HG02571 (cell line): ENCODE data around the gene TMEM259.
A peak's percentile ranks its signal among the peaks of the same experiment; 100 is the strongest.

Experiments
- ATAC-seq: cut with Tn5 transposase; IDR thresholded peaks from one replicate; pipeline ENCODE4 v1.9.1; 2021; ENCODE audit warnings: mild to moderate bottlenecking, moderate library complexity; ENCODE audit not compliant: unreplicated experiment

TMEM259 gene

DNA sequence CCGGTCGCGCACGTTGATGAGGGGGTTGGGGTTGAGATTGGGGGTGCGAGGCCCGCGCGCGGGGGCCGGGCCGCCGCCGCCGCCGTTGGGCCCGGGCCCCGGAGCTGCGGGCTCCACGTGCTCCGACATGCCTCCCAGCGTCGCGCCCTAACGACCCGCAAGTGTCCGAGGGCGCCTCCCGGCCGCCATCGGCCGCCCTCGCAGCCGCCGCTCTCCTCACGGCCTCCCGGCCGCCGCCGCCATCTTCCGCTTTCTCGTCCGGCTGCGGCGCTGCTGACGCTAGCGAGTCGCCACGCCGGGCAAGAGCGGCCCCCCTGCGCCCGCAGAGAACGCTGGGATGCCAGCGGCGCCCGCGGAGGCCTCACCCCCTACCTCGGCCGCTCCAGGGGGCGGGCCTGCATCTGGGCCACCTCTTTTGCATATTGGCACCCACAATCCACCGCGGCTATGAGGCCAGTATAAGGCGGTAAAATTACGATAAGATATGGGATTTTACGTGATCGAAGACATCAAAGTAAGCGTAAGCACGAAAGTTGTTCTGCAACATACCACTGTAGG, at the start of gene TMEM259:
Gene TMEM259, minus strand, starts transcription at position 256 of the 558 bp plus-strand sequence. Its CDS starts 127 bp downstream, at position 129.
- ATAC-seq = peak; percentile 70

DNA sequence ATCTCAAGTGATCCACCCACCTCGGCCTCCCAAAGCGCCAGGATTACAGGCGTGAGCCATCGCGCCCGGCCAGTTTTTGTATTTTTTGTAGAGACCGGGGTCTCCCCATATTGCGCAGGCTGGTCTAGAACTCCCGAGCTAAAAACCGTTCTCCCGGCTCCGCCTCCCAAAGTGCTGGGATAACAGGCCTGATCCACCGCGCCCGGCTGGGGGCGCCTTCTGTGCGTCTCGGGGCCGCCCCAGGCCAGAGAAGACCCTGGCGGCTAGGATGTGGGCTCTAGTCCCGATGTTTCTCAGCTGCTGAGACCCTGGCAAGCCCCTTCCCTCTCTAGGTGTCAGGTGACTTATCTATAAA, 49.6 kb upstream of the TMEM259 start:
- no peak for ATAC-seq

DNA sequence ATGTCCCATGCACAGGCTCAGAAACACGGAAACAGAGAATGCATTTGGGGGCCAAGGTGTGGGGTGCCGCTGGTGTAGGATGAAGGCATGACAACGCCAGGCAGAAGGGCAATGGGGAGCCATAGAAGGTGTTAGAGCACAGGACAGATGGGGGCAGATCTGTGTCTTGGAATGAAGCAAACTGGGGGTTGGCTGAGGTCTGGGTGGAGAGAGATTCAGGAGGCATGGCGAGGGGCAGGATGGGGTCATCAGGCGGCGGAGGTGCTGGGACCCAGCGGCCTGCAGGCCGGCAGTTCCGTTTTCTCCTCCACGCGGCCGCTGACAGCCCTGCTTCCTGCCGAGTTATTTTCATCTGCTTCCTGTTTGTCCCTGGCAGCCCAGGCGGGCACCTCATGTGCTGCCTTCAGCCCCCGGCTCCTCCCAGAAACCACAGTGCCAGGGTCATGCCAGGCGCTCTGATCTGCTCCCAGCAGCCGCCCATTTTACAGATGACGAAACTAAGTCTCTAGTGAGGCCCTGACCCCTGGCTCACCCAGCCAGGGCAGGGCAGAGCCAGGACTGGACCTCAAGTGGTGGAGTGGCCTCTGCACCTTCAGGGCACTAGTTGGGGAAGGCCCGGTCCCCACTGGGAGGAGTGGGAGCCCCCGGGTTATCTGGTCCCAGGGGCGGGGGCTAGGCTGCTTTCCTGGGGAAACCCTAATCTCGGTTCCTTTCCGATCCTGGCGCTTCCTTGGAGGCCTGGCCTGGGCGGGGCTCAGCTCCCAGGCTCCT, 48.3 kb upstream of the TMEM259 start:
- ATAC-seq = no peak

DNA sequence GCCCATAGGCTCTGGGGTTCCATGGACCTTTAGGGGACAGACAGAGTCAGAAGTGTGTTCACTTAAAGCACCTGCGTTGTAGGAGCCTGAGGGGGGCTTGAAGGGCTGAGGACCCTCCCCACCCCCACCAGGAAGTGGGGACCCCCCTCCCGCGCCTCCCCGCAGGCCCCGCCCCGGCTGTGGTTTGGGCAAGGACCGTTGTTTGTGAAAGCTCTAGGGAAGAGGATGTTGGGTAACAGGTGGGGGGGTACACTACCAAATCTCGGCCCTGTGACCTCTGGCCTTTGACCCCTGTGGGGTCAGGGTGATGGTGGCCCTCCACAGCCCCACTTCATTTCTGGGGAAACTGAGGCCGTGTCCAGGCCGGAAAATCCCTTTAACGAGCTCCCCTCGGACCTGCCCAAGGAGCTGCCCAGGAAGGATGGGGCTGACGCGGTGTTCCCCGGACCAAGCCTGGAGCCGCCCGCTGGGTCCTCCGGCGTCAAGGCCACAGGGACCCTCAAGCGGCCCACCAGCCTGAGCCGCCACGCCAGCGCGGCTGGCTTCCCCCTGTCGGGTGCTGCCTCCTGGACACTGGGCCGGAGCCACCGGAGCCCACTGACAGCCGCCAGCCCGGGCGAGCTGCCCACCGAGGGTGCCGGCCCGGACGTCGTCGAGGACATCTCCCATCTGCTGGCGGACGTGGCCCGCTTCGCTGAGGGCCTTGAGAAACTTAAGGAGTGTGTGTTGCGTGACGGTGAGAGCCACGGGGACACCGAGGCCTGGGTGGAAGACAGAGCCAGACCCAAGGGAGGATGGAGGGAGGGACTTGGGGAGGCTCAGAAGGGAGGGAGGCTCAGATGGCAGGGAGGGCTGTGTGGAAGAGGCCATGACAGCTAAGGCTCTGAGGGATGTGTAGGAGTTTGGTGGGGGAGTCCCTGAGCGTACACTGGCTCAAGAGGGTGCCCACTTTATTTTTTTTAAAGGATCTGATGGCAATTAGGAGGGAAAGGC, 47.4 kb upstream of the TMEM259 start:
- no peak for ATAC-seq

DNA sequence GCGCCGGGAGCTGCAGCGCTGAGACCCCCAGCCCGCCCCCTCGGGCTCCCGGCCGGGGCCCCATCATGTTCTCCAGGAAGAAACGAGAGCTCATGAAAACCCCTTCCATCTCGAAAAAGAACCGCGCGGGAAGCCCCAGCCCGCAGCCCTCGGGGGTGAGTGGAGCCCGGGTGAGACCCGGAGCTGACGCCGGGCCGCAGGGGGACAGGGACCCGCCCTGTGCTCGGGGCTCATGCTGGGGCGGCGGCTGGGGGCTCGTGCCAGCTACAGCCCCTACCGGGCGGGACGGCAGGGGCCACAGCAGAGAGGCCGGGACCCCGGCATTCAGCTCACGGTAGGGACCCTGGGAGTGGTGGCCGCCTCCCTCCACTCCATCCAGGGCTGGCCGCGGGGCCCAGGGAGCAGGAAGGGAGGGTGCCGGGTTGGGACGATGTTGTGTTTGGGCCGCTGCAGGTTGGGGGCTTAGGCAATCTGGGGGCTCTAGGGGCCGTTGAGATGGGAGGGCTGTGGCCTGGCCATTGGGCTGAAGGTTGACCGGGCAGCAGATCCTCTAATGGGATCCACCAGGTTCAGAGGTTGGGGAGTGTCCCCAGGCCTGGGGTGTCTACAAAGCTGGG, 46.5 kb upstream of the TMEM259 start:
- no peak for ATAC-seq

DNA sequence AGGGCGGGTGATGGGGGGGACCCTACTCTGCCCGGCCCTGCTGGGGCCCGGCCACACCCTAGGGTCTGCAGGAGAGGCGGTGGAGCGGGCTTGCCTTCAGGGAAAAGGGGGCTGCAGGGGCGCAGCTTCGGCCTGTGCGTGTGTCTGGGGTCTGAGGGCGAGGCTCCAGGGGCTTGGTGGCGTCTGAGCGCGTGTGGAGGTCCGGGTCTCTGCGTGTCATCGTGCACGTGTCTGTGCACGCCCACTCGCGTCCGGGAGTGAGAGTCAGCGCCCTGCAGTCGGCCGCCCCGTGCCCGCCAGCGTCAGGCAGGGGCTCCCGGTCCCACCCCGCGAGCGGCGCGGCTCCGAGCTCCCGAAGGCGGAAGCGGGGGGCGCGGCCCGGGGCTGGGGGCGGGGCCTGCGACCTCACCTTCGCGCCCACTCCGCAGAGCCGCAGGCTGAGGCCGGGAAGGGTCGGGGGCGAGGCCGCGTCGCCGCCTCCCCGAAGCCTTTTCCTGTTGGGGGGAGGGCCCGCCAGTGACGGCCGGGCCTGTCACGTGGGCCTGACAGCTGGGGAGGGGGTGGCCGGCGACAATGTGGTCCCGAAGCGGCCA, 45.9 kb upstream of the TMEM259 start, which contains the start of gene ARHGAP45:
Gene ARHGAP45, plus strand, starts transcription at position 420 of the 593 bp plus-strand sequence. CDS start 239 bp downstream, outside the sequence.
- ATAC-seq = no peak

DNA sequence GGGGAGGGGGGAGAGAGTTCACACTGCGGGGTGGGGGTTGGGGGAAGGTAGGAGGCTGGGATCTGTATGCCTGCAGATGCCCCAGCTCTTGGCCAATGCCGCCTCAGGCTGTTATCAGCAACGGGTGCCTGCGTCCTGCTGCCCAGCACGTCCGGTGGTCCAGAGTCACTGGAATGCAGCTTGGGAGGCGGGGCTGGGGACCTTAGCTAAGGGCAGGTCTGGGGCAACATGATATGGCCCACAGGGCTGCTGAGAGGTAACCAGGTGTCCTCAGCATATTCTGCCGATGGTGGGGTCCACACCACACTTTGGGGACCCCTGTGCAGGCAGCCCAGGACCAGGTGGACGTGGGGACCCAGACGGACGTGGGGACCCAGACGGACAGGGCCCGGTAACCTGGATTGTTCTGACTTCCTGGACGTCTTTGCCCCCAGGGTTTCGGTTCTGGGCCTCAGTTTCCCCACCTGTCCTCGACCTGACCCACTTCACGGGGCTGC, 45.4 kb upstream of the TMEM259 start:
- no peak for ATAC-seq

DNA sequence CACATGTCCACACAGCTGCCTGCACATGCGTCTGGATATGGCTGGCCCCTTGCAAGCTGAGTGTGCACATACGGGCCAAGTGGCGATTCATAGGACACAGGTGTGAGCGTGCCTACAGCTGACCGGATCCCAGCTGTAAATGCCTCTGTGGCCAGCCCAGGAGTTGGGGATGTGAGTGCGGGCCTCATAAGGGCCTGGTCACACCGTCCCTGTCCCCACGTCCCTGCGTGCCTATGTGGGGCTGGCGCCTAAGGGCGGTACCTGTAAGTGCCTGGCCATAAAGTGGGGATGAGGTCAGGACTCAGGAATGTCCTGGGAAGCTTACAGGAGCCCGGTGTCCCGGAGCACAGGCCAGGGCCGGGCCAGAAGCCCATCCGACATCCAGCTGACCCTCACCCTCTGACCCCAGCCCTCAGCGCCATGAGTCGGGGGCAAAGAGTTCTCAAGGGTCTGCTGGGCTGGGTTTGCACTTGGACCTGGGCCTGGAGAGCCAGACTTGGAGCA, 44.7 kb upstream of the TMEM259 start:
- ATAC-seq = no peak

DNA sequence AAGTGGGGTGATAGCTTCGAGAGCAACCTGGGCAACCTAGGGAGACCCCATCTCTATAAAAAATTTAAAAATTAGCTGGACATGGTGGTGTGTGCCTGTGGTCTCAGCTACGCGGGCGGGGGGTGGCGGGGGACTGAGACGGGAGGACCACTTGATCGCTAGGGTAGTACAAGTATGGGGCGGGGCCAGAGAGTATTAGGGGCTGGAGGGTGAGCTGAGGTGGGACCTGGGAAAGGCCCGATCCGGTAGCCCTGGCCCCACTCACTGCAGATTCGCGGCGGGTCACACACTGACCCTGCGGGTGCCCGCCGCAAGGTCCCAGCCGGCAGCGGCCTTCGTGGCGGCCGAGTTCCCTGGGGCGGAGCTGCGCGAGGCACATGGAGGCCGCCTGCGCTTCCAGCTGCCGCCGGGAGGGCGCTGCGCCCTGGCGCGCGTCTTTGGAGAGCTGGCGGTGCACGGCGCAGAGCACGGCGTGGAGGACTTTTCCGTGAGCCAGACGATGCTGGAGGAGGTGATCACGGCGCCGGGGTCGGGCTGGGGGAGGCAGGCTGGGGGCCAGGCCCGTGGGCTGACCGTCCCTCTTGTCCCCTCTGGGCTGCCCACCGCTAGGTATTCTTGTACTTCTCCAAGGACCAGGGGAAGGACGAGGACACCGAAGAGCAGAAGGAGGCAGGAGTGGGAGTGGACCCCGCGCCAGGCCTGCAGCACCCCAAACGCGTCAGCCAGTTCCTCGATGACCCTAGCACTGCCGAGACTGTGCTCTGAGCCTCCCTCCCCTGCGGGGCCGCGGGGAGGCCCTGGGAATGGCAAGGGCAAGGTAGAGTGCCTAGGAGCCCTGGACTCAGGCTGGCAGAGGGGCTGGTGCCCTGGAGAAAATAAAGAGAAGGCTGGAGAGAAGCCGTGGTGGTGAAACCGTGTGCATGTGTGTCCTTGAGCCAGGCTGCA, 44.0 kb upstream of the TMEM259 start:
- no peak for ATAC-seq

DNA sequence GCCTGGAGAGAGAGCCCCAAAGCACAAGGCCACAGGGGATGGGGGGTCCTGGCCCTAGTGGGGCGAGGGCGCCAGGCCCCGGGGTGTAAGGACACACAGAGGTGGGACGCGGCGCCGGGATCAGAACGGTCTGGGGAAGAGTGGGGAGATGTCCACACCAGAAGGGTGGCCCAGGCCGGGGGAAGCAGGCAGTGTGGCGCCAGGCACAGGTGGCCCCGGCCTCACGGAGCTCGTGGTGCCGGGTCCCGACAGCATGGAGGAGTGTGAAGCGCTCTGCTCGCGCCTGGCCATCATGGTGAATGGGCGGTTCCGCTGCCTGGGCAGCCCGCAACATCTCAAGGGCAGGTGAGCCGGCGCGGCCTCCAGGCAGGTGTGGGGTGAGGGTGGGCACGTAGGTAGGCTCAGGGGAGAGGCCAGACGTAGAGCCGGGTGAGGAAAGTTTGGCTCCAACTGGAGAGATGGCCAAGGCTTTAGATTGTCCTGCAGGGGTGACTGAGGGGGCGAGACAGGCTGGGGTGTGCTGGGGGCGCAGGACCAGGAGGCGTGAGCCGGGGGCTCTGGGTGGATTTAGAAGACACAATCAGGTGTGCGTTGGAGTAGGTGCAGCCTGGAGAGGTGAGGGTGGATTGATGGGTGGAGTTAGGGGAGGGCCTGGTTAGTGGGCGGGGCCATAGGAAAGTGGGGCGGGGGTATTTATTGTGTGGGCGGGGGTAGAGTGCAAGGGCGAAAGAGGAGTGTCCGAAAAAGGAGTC, 43.2 kb upstream of the TMEM259 start:
- ATAC-seq = no peak

DNA sequence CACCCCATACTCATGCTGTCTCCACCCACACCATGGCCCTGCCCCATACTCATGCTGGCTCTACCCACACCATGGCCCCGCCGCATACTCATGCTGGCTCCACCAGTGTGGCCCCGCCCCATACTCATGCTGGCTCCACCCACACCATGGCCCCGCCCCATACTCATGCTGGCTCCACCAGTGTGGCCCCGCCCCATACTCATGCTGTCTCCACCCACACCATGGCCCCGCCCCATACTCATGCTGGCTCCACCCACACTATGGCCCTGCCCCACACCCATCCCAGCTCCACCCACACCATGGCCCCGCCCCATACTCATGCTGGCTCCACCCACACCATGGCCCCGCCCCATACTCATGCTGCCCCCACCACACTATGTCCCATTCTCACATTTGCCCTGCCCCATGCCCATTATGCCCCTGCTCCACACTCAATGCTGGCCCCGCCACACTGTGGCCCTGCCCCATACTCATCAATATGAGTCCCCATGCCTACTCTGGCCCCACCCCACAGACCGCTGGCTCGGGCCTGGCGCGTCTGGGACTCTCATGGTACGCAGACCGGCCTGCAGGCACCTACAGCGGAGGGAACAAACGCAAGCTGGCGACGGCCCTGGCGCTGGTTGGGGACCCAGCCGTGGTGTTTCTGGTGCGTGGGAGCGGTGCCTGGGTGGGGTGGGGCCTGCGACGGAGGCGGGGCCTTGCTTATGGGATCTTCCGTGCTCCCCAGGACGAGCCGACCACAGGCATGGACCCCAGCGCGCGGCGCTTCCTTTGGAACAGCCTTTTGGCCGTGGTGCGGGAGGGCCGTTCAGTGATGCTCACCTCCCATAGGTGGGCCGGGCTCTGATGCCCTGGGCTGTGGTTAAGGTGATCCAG, 42.3 kb upstream of the TMEM259 start:
- ATAC-seq = no peak

DNA sequence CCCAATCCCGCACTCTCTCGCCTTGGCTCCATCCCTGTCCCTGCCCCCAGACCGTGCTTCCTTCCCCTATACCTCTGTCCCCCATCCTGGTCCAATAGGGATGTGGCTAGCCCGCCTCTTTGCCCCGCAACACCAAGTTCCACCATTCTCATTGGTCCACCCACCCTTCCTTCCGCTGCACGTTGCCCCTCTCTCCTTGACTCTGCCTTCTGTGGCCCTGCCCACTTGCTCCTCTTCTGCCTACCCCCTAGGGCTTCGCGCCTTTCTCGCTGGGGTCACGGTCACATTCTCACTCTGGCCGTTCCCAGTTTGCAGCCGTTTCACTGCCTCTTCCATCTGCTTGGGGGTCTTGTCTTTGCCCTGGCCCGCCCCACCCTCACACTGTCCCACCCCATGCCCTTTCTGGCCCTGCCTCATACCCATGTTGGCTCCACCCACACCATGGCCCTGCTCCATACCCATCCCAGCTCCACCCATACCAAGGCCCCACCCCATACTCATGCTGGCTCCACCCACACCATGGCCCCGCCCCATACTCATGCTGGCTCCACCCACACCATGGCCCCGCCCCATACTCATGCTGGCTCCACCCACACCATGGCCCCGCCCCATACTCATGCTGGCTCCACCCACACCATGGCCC, 41.6 kb upstream of the TMEM259 start:
- no peak for ATAC-seq

DNA sequence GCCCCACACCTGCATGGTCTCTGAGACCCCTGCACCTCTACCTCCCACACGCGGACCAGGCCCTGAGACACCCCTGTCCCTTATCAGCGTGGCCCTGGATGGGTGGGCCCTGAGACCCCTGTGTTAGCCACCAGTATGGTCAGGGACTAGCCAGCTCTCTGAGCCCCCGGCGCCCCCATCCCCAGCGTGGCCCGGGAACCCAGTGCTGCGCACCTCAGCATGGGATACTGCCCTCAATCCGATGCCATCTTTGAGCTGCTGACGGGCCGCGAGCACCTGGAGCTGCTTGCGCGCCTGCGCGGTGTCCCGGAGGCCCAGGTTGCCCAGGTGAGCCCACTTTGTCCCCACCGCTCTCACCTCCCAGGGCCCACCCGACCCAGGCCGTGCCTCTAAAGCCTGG, 41.1 kb upstream of the TMEM259 start:
- no peak for ATAC-seq

DNA sequence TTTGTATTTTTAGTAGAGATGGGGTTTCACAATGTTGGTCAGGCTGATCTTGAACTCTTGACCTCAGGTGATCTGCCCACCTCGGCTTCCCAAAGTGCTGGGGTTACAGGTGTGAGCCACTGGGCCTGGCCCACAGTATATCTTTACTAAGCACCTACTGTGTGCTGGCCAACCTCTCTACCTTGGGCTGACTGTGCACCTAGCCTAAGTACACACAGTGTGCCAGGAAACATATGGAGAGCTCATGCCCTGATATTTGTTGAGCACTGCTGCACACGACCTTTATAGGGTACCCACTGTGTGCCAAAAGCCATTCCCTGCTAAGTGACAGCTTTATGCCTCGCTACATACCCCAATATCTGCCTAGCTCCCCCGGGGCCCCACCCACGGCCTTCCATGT, 39.8 kb upstream of the TMEM259 start:
- no peak for ATAC-seq

DNA sequence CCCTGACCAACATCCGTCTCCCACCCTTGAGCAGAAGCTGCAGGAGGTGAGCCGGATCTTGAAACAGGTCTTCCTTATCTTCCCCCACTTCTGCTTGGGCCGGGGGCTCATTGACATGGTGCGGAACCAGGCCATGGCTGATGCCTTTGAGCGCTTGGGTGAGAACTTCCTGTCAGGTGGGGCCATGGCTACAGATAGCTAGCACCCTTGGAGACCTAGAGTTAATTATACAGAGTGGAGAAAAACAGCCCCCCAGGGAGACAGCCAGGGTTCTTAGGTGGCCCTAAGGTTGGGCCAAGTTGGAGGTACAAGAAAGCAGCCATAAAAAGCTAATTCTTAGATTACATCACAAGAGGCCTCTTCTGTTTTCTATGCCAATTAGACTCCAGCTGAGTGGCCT, 37.2 kb upstream of the TMEM259 start:
- ATAC-seq = no peak

DNA sequence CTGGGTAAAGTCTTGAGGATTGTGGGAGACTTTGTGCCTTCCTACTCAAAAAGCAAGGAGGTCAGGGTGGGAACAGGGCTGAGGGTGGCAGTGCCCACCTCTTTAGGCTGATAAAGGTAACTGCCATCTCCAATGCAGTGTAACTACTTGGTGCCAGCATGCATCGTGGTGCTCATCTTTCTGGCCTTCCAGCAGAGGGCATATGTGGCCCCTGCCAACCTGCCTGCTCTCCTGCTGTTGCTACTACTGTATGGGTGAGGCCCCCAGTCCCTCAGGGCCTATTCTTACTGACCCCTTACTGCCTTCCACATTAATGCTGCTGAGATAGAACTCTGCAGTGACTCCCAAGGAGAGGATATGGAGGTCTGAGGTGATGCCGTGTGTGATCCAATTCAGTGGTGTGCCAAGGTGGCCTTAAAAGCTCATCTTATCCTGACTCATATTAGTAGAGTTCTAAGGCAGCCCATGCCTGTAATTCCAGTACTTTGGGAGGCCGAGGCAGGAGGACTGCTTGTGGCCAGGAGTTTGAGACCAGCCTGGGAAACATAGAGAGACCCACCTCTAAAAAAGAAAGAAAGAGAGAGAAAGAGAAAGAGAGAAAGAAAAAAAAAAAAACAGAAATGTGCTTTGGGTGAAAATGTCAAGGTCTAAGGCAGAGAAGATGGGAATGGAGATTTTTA, 36.4 kb upstream of the TMEM259 start:
- no peak for ATAC-seq
